Keratinocyte (primary cell): ENCODE measurements around the gene SRRD.

Source experiments
- CTCF ChIP-seq, 3 experiments: IDR thresholded peaks in 1 of 3; conservative IDR thresholded peaks in 1 of 3; optimal IDR thresholded peaks in 1 of 3; 2 replicates in 2 of 3; 3 replicates in 1 of 3; pipeline versions ENCODE3 to v1.5.1; 2011; ENCODE audit warnings: low read length in 3 of 3, mild to moderate bottlenecking in 3 of 3, moderate library complexity in 2 of 3, control low read depth in 1 of 3, inconsistent platforms in 1 of 3; ENCODE audit not compliant: insufficient read depth in 2 of 3; ENCODE audit errors: extremely low read depth in 1 of 3
- EZH2 ChIP-seq: IDR thresholded peaks from one replicate; pipeline ENCODE4 v1.6.1; 2012; ENCODE audit warnings: inconsistent platforms, mild to moderate bottlenecking, low read length, moderate library complexity

- TF ChIP-seq CTCF (optimal IDR thresholded peaks at IDR 0.05 in 1 of 3, IDR thresholded peaks at IDR 0.05 in 1 of 3, conservative IDR thresholded peaks at IDR 0.05 in 1 of 3; ENCODE audit: extremely low read depth in 1 of 3, insufficient read depth in 2 of 3, low read length in 3 of 3) (no peak), EZH2 (no peak)
Measured at GRCh38 chr22:26522012-26522411, 38.3 kb downstream of the SRRD start.
